Measurements from ENCODE around the gene TNFSF18.

DNA sequence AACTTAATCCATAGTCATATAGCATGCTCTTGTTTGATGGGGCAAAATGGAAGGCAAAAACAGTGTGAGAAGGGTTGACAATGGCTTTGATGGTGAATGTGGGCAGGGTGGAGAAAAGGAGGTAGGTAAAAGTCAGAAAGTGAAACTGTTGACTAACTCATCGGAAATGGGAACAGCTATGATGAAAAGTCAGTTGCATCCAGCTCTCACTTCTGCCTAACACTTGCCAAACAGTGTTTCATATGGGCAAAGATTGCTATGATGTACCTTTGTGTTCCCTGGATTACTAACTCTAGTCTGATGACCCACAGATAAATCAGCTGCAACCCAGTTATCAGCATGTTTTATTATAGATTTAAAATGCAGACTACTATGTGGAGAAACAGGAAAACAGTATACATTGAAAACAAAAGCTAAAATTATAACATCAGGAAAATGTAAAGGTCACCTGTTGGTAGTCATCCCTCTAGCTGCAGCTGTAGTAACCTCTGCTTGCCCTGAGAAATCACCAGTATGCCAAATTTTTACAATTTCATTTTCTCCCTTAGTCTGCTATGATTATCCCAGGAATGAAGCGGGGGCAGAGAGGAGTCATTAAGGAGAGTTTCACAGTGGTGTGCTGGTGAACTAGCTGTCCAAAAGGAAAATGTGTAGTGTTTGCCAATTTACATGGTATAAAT, 11.7 kb downstream of the TNFSF18 start:
- TF ChIP-seq, protein P1, sequence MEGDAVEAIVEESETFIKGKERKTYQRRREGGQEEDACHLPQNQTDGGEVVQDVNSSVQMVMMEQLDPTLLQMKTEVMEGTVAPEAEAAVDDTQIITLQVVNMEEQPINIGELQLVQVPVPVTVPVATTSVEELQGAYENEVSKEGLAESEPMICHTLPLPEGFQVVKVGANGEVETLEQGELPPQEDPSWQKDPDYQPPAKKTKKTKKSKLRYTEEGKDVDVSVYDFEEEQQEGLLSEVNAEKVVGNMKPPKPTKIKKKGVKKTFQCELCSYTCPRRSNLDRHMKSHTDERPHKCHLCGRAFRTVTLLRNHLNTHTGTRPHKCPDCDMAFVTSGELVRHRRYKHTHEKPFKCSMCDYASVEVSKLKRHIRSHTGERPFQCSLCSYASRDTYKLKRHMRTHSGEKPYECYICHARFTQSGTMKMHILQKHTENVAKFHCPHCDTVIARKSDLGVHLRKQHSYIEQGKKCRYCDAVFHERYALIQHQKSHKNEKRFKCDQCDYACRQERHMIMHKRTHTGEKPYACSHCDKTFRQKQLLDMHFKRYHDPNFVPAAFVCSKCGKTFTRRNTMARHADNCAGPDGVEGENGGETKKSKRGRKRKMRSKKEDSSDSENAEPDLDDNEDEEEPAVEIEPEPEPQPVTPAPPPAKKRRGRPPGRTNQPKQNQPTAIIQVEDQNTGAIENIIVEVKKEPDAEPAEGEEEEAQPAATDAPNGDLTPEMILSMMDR (IDR thresholded peaks at IDR 0.05; ENCODE audit: insufficient read depth, low read depth, low read length) = no peak
- no peak for TF ChIP-seq EZH2 (IDR thresholded peaks at IDR 0.05; ENCODE audit: insufficient read depth, low read length)

All from astrocyte (in vitro differentiated cells and primary cell).